Activated CD4-positive, alpha-beta T cell treated with anti-CD3 and anti-CD28 coated beads, Interleukin-2, amount 10 ng/mL, durations not matched to agents 7 days and 5 days (primary cell): ENCODE data around the gene EPHA8. TPM values are rescaled to one million over a fixed set of nuclear protein-coding genes. Genes with fewer than 3 reads are reported as not detected.

Source experiments
- CTCF ChIA-PET: fragments of 350-600 bp; sonication (Branson Sonifier 250); formaldehyde crosslinking; loops from one replicate; lab custom pipeline; 2021; ENCODE audit warnings: antibody characterized with exemption; lab: Charles Lee
- POLR2A ChIA-PET: fragments of 350-600 bp; sonication (Branson Sonifier 250); formaldehyde crosslinking; loops from one replicate; lab custom pipeline; 2021; ENCODE audit warnings: antibody characterized with exemption; lab: Charles Lee
- DNase-seq: peaks from one replicate; pipeline ENCODE4 v3.0.0-alpha.2; 2020
- H3K27ac Mint-ChIP-seq: one replicate; pipeline ENCODE4 v1.8.0; 2021; ENCODE audit warnings: mild to moderate bottlenecking, moderate library complexity, mixed read lengths
- H3K27me3 Mint-ChIP-seq: one replicate; pipeline ENCODE4 v1.8.0; 2021; ENCODE audit warnings: mixed read lengths
- H3K36me3 Mint-ChIP-seq: one replicate; pipeline ENCODE4 v1.8.0; 2021; ENCODE audit warnings: low read depth, mixed read lengths
- H3K4me1 Mint-ChIP-seq: one replicate; pipeline ENCODE4 v1.8.0; 2021; ENCODE audit warnings: mixed read lengths
- H3K4me3 Mint-ChIP-seq: one replicate; pipeline ENCODE4 v1.8.0; 2021; ENCODE audit warnings: mild to moderate bottlenecking, moderate library complexity, mixed read lengths
- H3K9me3 Mint-ChIP-seq: one replicate; pipeline ENCODE4 v1.8.0; 2021; ENCODE audit warnings: mixed read lengths
- total RNA-seq, 2 experiments: library from RNA; stranded (reverse); gene quantifications; one replicate each; pipeline ENCODE4 v1.2.3, GENCODE V29; 2021

Gene EPHA8
- total RNA-seq, 2 experiments from 2014 or later: not detected

DNA sequence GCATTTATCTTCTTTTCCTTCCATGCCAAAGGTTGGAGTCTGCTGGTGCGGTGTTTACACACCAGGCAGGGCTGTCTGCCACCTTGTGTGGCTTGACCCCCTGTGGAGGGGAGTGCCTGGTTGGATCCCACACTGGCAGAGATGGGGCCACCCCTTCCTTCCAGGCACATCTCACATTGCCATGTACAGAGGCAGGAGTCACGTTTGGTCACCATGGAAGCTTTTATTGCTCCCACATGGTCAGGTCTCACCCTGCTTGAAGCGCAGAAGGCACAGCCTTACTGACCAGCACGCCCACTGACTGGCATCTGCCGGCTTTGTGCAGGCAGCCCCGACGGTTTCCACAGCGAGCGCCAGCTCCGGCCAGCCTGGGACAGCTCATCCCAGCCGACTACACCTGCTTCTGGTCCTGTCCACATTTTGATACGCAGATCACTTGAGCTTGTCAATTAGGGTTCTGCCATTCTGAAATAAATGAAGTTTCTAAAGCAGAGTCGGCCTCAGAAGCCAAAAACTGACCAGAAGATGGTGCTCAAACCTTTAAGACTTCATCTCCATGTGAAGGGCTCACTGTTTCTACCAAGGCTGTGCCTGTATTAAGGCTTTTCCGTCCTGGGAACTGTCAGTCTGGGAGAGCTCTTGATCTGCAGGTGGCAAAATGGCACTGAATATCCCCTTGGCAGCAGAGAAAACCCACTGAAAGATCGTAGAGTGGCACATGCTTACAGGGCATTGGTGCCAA lies 35.6 kb upstream of the EPHA8 start:
- ChIA-PET POLR2A (no interaction called here), CTCF (no interaction called here)
- H3K36me3 Mint-ChIP-seq: peaks cover 10% of the 10 kb centered on the region

DNA sequence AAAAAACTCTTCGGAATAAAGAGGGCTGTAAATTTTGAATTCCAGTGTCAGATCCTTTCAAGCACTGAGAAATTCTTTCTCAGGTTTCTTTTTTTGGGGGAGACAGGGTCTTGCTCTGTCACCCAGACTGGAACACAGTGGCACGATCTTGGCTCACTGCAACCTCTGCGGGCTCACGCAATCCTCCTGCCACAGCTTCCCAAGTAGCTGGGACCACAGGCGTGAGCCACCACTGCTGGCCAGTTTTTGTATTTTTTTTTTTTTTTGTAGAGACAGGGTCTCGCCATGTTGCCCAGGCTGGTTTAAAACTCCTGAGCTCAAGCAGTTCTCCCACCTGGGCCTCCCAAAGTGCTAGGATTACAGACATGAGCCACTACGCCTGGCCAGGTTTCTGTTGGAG lies 34.8 kb upstream of the EPHA8 start:
- no peak overlapping the region for H3K4me3 Mint-ChIP-seq
- no peaks in the 10 kb centered on the region for H3K4me1 Mint-ChIP-seq
- ChIA-PET POLR2A (no interaction called here), CTCF (no interaction called here)
- no peak for DNase-seq
- H3K36me3 Mint-ChIP-seq: peaks cover 10% of the 10 kb centered on the region
- H3K27ac Mint-ChIP-seq: no peak overlapping the region
- no peaks in the 10 kb centered on the region for H3K9me3 Mint-ChIP-seq
- H3K27me3 Mint-ChIP-seq: no peaks in the 10 kb centered on the region

More for the DNA sequence above, 35.6 kb upstream of the EPHA8 start:
- Mint-ChIP-seq H3K27me3 (no peaks in the 10 kb centered on the region), H3K9me3 (no peaks in the 10 kb centered on the region), H3K4me3 (no peak overlapping the region), H3K27ac (no peak overlapping the region), H3K4me1 (no peaks in the 10 kb centered on the region)
- no peak for DNase-seq

DNA sequence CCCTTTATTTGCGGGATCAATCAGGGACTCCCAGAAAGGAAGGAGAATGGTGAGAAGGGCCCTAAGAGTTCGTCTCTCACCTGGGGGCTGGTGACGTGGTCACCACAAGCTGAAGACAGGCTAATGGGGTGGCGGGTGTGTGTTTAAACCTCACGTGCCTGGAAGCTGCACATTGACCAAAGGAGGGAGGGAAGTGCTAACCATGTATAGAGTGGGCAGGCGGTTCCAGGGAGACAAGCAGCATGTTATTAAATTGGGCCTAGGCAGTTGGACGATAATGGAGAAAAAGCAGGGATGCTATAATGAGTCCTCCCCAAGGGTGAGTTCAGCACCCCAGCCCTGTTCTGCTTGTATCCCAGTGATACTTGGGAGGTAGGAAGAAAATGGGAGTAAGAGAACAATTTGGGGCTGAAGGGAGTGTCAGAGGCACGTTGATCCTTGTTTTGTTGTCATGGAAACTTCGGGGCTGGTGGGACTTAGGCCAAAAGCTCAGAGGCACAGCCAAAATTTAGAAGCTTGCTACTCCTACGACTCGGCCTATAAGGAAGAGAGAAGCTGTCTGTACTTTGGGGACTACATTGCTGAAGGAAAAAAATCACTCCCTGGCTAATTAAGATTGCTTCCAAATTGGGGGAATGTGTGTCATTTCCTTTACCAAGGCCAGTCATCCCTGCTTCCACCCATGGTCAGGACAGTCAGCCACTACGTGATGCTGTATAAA lies 33.2 kb upstream of the EPHA8 start:
- Mint-ChIP-seq H3K4me1 (no peaks in the 10 kb centered on the region), H3K9me3 (no peaks in the 10 kb centered on the region), H3K27ac (no peak overlapping the region), H3K36me3 (peaks cover 2% of the 10 kb centered on the region), H3K27me3 (no peaks in the 10 kb centered on the region), H3K4me3 (no peak overlapping the region)
- DNase-seq: no peak
- CTCF ChIA-PET: no interaction called here
- POLR2A ChIA-PET: no interaction called here

DNA sequence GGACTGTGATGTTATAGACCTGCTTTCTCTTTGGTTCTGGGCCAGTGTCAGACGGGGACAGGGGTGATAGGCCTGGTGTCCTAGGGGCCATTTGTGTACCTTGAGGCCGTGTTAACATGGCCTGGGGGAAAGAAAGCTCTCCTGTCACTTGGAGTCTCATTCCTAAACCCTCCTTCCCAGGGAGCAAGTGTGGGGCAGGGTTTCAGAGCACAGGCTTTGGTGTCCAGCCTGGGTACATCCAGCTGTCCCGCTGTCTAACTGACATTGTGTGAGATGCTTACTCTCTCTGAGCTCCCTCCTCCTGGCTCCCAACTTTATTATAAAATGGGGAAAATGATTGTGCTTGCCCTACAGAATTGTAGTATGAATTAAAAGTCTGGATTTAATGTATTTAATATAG lies 32.6 kb upstream of the EPHA8 start:
- POLR2A ChIA-PET: no interaction called here
- Mint-ChIP-seq H3K4me3 (no peak overlapping the region), H3K27ac (no peak overlapping the region), H3K36me3 (peaks cover 2% of the 10 kb centered on the region), H3K9me3 (no peaks in the 10 kb centered on the region), H3K4me1 (no peaks in the 10 kb centered on the region), H3K27me3 (no peaks in the 10 kb centered on the region)
- CTCF ChIA-PET: no interaction called here
- DNase-seq: no peak

DNA sequence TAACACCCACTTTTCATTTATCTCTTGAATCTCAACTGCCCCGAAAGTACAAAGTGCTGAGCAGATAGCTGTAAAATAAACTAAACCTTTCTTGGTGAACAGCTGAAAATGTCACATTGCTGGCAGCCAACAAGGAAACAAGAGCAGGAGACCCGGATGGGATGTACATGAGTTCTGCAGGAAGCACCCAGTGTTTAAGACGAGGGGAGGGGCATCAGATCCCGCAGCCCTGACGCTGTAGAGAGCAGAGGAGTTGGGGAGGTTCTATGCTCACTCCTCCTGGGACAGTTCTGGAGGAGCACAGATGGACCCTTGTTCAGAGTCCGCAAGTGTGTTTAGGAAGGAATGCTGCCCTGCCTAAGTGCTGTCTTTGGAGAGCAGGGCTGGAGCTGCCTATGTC lies 32.0 kb upstream of the EPHA8 start:
- no peaks in the 10 kb centered on the region for H3K27me3 Mint-ChIP-seq
- ChIA-PET CTCF (interaction anchor here (0.6 kb wide), 1 partner anchor 10 kb away, joined by 3 read pairs; no protein-coding TSS in a partner anchor), POLR2A (no interaction called here)
- H3K9me3 Mint-ChIP-seq: no peaks in the 10 kb centered on the region
- H3K4me3 Mint-ChIP-seq: no peak overlapping the region
- H3K36me3 Mint-ChIP-seq: peaks cover 2% of the 10 kb centered on the region
- H3K4me1 Mint-ChIP-seq: no peaks in the 10 kb centered on the region
- no peak for DNase-seq
- H3K27ac Mint-ChIP-seq: no peak overlapping the region

DNA sequence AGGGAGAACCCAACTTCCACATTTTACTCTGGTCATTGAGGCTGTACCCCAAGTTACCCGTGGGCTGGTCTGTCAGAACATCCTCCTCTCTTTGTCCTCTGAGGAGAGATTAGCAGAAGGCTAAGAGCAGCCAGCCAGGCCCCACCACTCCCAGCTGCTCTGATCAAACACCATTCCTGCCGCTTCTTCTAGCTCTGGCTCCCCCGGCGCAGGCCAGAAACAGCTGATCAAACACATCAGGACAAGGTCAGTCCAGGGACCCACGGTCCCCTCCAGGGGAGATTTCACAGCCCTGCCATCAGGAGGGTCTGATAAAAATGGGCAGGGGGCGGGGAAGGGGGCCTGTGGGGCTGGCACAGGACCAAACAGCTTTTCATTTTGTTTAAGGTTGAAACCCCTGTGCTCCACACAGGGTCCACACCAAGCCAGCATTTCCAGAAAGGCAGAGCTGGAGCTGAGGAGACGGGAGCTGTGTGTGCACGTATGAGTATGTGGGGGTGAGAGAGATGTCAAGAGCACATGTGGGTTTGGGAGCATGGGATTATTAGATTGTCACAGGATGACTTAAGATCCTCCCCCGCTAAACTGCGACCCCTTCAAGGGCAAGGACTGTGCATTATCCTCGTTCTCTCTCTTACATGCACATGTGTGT lies 29.9 kb upstream of the EPHA8 start:
- ChIA-PET CTCF (interaction anchor here (0.7 kb wide), 1 partner anchor 61 kb away, joined by 3 read pairs; no protein-coding TSS in a partner anchor), POLR2A (no interaction called here)
- no peaks in the 10 kb centered on the region for H3K9me3 Mint-ChIP-seq
- no peak overlapping the region for H3K27ac Mint-ChIP-seq
- peaks cover 2% of the 10 kb centered on the region for H3K36me3 Mint-ChIP-seq
- H3K4me3 Mint-ChIP-seq: no peak overlapping the region
- no peaks in the 10 kb centered on the region for H3K4me1 Mint-ChIP-seq
- H3K27me3 Mint-ChIP-seq: no peaks in the 10 kb centered on the region
- no peak for DNase-seq

DNA sequence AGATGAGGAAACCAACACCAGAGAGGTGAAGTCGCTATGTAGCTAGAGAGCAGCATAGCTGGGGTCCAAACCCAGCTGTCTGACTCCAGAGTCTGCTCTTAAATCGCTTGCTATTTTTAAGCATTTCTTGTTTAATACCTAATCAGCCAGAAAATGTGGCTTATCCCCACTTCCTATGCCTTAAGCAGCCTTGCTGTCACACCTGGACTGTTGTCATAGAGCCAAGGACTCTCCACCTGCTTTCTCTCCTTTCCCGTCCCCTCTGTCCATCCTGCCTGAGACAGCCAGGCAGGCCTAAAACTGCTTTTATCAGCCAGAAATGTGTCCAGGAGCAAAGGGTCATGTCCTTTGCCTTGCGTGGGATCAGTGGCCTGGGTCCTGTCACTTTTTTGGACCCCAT lies 28.3 kb upstream of the EPHA8 start:
- Mint-ChIP-seq H3K36me3 (no peaks in the 10 kb centered on the region), H3K4me1 (peaks cover 9% of the 10 kb centered on the region), H3K27ac (no peak overlapping the region), H3K4me3 (no peak overlapping the region), H3K27me3 (no peaks in the 10 kb centered on the region), H3K9me3 (no peaks in the 10 kb centered on the region)
- DNase-seq: no peak
- POLR2A ChIA-PET: no interaction called here
- CTCF ChIA-PET: interaction anchor here (0.6 kb wide), 1 partner anchor 424 kb away, joined by 3 read pairs; no protein-coding TSS in a partner anchor

DNA sequence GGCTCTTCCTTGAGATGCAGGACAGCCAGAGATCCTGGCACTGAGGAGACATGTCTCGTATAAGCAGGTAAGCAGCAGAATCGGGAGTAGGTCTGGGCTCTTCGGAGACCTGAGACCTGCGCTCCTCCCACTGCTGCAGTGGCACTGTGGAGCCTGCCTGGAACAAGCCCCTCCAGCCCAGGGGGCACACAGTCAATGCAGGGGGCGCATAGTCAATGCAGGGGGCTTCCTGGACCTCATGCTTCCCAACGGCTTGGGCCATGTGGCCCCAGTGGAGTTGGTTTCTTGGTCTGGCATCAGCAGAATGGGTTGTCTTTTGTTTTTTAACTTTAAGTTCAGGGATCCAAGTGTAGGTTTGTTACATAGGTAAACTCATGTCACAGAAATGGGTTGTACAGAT lies 27.9 kb upstream of the EPHA8 start:
- ChIA-PET CTCF (interaction anchor here (0.6 kb wide), 1 partner anchor 425 kb away, joined by 3 read pairs; no protein-coding TSS in a partner anchor), POLR2A (no interaction called here)
- no peaks in the 10 kb centered on the region for H3K27me3 Mint-ChIP-seq
- no peak overlapping the region for H3K27ac Mint-ChIP-seq
- peaks cover 10% of the 10 kb centered on the region for H3K4me1 Mint-ChIP-seq
- H3K4me3 Mint-ChIP-seq: no peak overlapping the region
- no peaks in the 10 kb centered on the region for H3K36me3 Mint-ChIP-seq
- H3K9me3 Mint-ChIP-seq: no peaks in the 10 kb centered on the region
- no peak for DNase-seq

DNA sequence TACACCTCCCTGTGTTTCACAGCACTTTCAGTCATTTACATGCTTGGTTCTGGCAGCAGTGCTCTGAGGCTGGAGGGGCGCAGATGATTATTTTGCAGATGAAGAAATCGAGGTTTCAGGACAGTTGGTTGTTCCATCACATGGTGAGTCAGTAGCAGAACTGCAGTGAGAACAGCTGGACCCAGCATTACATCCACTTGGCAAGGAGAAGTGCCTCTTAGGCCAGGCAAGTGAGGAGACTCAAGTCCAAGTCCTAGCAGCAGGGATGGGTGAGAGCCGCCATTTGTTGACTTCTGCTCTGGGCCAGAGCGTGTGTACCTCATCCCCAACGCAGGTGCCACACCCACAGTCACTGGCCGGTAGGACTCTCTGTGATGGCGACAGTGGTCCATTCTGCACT lies 26.8 kb upstream of the EPHA8 start:
- no peak overlapping the region for H3K4me3 Mint-ChIP-seq
- no peaks in the 10 kb centered on the region for H3K36me3 Mint-ChIP-seq
- CTCF ChIA-PET: no interaction called here
- H3K27me3 Mint-ChIP-seq: no peaks in the 10 kb centered on the region
- peaks cover 10% of the 10 kb centered on the region for H3K4me1 Mint-ChIP-seq
- H3K9me3 Mint-ChIP-seq: no peaks in the 10 kb centered on the region
- POLR2A ChIA-PET: no interaction called here
- no peak overlapping the region for H3K27ac Mint-ChIP-seq
- DNase-seq: no peak

DNA sequence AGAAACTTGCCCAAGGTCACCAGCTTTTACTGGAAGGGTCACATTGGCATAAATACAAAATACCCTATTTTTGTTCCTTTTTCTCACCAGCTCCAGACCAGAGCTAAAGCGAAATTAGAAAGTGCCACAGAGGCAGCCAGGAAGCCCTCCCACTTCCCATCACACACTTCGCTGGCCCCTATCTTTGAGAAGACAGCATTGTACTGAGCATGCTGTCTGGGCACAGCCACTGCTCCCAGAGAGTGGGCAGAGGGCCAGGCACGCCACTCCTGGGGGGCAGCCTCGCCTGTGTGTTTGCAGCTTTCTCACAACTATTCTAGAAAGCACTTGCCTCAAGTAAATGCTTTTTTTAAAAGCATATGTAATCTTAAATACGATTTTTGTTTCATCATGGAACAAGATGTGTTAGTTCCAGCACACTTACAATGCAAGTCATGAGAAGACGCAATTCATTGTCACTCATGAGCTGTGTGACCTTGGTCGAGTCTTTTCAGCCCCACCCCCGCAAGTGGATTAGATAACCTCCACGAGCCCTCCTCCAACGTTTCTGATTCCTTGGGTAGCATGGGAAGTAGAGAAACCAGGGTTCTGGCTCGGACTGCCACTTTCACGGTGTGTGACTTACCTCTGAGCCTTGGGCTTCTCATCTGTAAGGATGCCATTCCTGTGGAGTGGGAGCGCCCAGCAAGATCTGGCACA lies 25.7 kb upstream of the EPHA8 start:
- Mint-ChIP-seq H3K27me3 (no peaks in the 10 kb centered on the region), H3K36me3 (no peaks in the 10 kb centered on the region), H3K27ac (no peak overlapping the region), H3K4me1 (peaks cover 10% of the 10 kb centered on the region), H3K4me3 (no peak overlapping the region), H3K9me3 (no peaks in the 10 kb centered on the region)
- POLR2A ChIA-PET: no interaction called here
- no peak for DNase-seq
- CTCF ChIA-PET: no interaction called here

DNA sequence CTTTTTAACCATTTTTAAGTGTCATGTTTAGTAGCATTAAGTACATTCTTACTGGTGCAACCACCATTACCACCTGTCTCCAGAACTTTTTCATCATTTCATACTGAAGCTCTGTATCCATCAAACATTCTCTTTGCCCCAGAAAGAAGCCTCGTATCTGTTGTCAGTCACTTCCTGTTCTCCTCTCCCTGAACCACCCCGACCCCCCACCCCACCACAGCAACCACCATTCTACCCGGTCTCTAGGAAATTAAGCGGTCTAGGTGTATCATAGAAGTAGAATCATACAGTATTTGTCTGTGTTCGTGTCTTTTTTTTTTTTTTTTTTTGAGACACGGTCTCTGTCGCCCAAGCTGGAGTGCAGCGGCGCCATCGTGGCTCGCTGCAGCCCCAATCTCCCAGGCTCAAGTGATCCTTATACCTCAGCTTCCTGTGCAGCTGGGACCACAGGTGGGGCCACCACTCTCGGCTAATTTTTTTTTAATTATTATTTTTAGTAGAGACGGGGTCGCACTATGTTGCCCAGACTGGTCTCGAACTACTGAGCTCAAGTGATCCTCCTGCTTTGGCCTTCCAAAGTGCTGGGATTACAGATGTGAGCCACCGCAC lies 23.7 kb upstream of the EPHA8 start:
- no peaks in the 10 kb centered on the region for H3K36me3 Mint-ChIP-seq
- POLR2A ChIA-PET: no interaction called here
- peak overlapping the region; percentile 9 for H3K27ac Mint-ChIP-seq
- CTCF ChIA-PET: no interaction called here
- no peaks in the 10 kb centered on the region for H3K27me3 Mint-ChIP-seq
- no peak for DNase-seq
- no peaks in the 10 kb centered on the region for H3K9me3 Mint-ChIP-seq
- H3K4me3 Mint-ChIP-seq: no peak overlapping the region
- H3K4me1 Mint-ChIP-seq: peaks cover 10% of the 10 kb centered on the region

DNA sequence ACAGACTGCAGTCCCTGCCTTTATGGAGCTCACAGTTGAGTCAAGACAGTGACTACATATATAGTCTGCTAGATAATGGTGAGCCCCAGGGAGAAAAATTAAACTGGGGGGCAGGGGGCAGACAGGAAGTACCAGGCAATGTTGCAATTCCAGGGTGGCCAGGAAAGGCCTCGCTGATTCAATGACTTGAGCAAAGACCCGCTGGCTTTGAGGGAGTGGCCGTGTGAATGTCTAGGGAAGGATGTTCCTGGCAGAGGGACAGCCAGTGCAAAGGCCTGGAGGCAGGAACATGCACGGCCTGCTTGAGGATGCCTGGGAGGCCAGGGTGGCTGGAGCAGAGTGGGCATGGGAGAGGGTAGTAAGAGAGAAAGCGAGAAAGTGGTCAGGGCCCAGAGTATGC lies 23.0 kb upstream of the EPHA8 start:
- H3K27me3 Mint-ChIP-seq: no peaks in the 10 kb centered on the region
- no peaks in the 10 kb centered on the region for H3K36me3 Mint-ChIP-seq
- no peaks in the 10 kb centered on the region for H3K9me3 Mint-ChIP-seq
- H3K4me1 Mint-ChIP-seq: peaks cover 10% of the 10 kb centered on the region
- no peak overlapping the region for H3K27ac Mint-ChIP-seq
- CTCF ChIA-PET: no interaction called here
- POLR2A ChIA-PET: no interaction called here
- no peak for DNase-seq
- H3K4me3 Mint-ChIP-seq: no peak overlapping the region
